Cardiac muscle cell (in vitro differentiated cells and primary cell): Measurements from ENCODE around the gene TPRG1L. TPM values are rescaled to one million over a fixed set of nuclear protein-coding genes. Genes with fewer than 3 reads are reported as not detected.
"Not testable (repeated sequence)": the region's sequence is repeated elsewhere in the genome, so short reads cannot be mapped to it uniquely, and the experiment has no call there.

ENCODE experiments used
- DNase-seq, 2 donors: peaks; one replicate each; pipeline versions ENCODE4 v3.0.0 to v3.0.0-alpha.2; 2010 to 2017; ENCODE audit warnings: low read depth in 1 of 2, low spot score in 1 of 2
- H3K27ac ChIP-seq: fragments of 200-600 bp; sonication (generic); 2 replicates; pipeline ENCODE4 v1.5.1; 2016
- H3K27me3 ChIP-seq: fragments of 200-600 bp; sonication (generic); 2 replicates; pipeline ENCODE4 v1.6.0; 2016; ENCODE audit warnings: control low read depth
- H3K36me3 ChIP-seq: fragments of 200-600 bp; sonication (generic); 2 replicates; pipeline ENCODE4 v1.5.1; 2016; ENCODE audit warnings: control low read depth
- H3K4me1 ChIP-seq: fragments of 200-600 bp; sonication (generic); 2 replicates; pipeline ENCODE4 v1.8.1; 2017; ENCODE audit warnings: low read depth, mild to moderate bottlenecking, mixed run types
- H3K4me3 ChIP-seq: fragments of 200-600 bp; sonication (generic); 2 replicates; pipeline ENCODE4 v1.5.1; 2016; ENCODE audit warnings: mild to moderate bottlenecking
- H3K9me3 ChIP-seq: fragments of 200-600 bp; sonication (generic); 2 replicates; pipeline ENCODE4 v1.5.1; 2017; ENCODE audit warnings: low read depth, mild to moderate bottlenecking, control low read depth
- polyA plus RNA-seq: library from polyadenylated mRNA; unstranded; fragments of >200 nt; fragmentation: Nextera tagmentation; extraction: Ambion mirVana; gene quantifications from 2 replicates; pipeline ENCODE4 v1.2.1, GENCODE V29; 2016
- total RNA-seq: library from RNA; depleted of rRNA; stranded (reverse); fragments of >200 nt; gene quantifications from 2 replicates; pipeline ENCODE4 v1.2.3, GENCODE V29; 2016
- TF ChIP-seq, protein P1 (sequence below): IDR thresholded peaks from 2 replicates; pipeline ENCODE4 v1.5.1; 2012; ENCODE audit warnings: low read depth, mild to moderate bottlenecking, low read length

TPRG1L gene
- total and polyA plus RNA-seq, 2 experiments from 2014 or later, result 9.3 to 32.3 TPM

- Histone ChIP-seq H3K36me3 (no peaks in the 10 kb centered on the region), H3K27me3 (no peaks in the 10 kb centered on the region), H3K9me3 (no peaks in the 10 kb centered on the region), H3K4me3 (no peak overlapping the region), H3K4me1 (peaks cover 6% of the 10 kb centered on the region), H3K27ac (no peak overlapping the region)
- DNase-seq, result no peak
- TF ChIP-seq, protein P1, sequence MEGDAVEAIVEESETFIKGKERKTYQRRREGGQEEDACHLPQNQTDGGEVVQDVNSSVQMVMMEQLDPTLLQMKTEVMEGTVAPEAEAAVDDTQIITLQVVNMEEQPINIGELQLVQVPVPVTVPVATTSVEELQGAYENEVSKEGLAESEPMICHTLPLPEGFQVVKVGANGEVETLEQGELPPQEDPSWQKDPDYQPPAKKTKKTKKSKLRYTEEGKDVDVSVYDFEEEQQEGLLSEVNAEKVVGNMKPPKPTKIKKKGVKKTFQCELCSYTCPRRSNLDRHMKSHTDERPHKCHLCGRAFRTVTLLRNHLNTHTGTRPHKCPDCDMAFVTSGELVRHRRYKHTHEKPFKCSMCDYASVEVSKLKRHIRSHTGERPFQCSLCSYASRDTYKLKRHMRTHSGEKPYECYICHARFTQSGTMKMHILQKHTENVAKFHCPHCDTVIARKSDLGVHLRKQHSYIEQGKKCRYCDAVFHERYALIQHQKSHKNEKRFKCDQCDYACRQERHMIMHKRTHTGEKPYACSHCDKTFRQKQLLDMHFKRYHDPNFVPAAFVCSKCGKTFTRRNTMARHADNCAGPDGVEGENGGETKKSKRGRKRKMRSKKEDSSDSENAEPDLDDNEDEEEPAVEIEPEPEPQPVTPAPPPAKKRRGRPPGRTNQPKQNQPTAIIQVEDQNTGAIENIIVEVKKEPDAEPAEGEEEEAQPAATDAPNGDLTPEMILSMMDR, result no peak
Observed at GRCh38 chr1:3620708-3621107, 4.1 kb upstream of the TPRG1L start.

DNA sequence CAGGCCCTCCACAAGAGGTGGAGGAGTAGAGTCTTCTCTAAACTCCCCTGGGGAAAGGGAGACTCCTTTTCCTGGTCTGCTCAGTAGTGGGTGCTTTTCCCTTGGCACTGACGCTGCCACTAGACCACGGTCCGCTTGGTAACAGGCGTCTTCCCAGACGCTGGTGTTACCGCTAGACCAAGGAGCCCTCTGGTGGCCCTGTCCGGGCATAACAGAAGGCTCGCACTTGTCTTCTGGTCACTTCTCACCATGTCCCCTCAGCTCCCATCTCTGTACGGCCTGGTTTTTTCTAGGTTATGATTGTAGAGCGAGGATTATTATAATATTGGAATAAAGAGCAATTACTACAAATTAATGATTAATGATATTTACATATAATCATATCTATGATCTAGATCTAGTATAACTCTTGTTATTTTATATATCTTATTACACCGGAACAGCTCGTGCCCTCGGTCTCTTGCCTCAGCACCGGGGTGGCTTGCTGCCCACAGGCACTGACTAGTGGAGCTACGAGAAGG is 3.6 kb upstream of the TPRG1L start:
- H3K36me3 ChIP-seq, H3K27ac ChIP-seq, H3K9me3 ChIP-seq, H3K4me3 ChIP-seq, H3K4me1 ChIP-seq, H3K27me3 ChIP-seq: not testable (repeated sequence)
- TF ChIP-seq, protein P1, result peak; percentile 64
- peak; percentile 35 to 48 for DNase-seq

GRCh38 chr1:3622102-3622501 is 2.7 kb upstream of the TPRG1L start:
- DNase-seq, H3K4me3 ChIP-seq, H3K9me3 ChIP-seq, H3K36me3 ChIP-seq, H3K27ac ChIP-seq, H3K4me1 ChIP-seq, H3K27me3 ChIP-seq: not testable (repeated sequence)

DNA sequence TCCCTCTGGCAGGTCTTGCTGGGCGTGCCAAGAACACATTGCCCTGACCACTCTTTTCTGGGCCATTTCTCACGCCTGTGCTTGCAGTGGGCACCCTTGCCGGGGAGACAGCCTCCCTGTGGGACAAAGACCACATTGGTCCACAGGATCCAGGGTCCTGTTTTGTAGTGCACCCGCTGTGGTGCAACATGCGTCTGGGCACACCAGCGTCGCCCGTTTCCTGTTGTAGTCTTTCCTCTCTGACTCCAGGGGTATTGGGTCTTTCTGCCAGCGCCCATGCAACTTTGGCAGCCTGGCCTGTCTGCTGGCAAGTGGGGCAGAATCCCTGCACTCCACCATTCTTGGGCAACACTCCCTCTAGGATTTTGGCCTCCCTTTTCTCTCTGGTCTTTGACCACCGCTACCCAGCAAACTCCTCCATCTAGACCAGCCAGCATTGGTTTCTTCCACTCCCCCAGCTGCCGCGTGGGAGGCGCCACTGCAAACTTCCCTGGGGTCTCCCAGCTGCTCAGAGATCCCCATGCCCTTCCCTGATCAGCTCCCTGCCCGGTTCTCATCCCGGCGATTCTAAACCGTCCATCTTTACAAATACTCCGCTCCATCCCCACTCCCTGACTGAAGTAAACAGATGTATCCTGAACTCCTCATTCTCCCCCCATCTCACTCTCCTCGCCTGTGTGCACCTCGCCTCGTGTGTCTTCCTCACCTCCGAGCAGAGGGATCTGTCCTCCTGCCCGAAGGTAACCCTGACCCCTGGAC is 1.2 kb upstream of the TPRG1L start:
- H3K9me3 ChIP-seq, result no peaks in the 10 kb centered on the region
- peak overlapping the region; percentile 99 for H3K4me3 ChIP-seq
- DNase-seq, result no peak
- H3K27me3 ChIP-seq, result no peaks in the 10 kb centered on the region
- H3K36me3 ChIP-seq, result peaks cover 15% of the 10 kb centered on the region
- peaks cover 8% of the 10 kb centered on the region for H3K4me1 ChIP-seq
- H3K27ac ChIP-seq, result no peak overlapping the region
- TF ChIP-seq, protein P1, result no peak

DNA sequence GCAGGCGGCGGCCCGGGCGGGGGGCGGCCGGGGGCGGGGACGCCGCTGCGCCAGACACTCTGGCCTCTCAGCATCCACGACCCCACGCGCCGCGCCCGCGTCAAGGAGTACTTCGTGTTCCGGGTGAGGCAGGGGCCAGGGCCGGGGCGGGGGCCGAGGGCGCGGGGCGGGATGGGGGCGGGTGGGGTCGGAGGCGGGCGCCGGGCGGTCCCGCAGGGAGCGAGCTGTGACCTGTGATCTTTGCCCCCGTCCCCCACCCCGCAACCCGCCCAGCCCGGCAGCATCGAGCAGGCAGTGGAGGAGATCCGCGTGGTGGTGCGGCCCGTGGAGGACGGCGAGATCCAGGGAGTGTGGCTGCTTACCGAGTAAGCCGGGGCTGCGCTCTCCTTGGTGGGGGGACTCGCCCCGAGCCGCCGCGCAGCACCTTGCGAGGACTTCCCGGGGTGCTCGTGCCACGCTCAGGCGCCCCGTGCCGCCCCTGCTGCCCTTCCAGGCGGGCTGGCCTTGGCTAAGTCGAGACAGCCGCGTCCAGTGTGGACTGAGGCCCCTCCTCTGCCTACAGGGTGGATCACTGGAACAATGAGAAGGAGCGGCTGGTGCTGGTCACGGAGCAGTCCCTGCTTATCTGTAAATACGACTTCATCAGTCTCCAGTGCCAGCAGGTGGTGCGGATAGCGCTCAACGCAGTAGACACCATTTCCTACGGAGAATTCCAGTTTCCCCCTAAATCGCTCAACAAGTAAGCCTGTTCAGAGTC is 514 bp downstream of the TPRG1L start:
- Histone ChIP-seq H3K9me3 (no peaks in the 10 kb centered on the region), H3K36me3 (peaks cover 22% of the 10 kb centered on the region)

More for the DNA sequence above, 514 bp downstream of the TPRG1L start:
- Histone ChIP-seq H3K4me1 (peaks cover 8% of the 10 kb centered on the region), H3K4me3 (peak overlapping the region; percentile 99), H3K27ac (peak overlapping the region; percentile 44), H3K27me3 (no peaks in the 10 kb centered on the region)
- DNase-seq, result peak; percentile 58
- TF ChIP-seq, protein P1, result no peak
